Measurements from ENCODE around the gene NKTR. TPM values are rescaled to one million over a fixed set of nuclear protein-coding genes. Genes with fewer than 3 reads are reported as not detected.
A peak's percentile ranks its signal among the peaks of the same experiment; 100 is the strongest.

NKTR gene
- total RNA-seq, 1 donor: 80.3 TPM

DNA sequence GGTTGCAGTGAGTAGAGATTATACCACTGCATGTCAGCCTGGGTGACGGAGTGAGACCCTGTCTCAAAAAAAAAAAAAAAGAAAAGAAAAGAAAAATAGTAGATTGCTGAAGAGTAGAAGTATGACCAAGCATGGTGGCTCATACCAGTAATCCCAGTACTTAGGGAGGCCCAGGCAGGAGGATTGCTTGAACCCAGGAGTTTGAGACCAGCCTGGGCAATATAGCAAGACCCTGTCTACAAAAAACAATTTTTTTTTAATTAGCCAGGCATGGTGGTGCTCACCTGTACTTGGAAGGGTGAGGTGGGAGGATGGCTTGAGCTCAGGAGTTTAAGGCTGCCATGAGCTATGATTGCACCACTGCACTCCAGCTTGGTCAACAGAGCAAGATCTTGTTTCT is 2.5 kb downstream of the NKTR start:
- Histone ChIP-seq H3K4me1 (ENCODE audit: insufficient read depth, low read length) (peaks cover 10% of the 10 kb centered on the region), H3K4me2 (ENCODE audit: insufficient read depth, low read length) (no peak overlapping the region), H3K27me3 (ENCODE audit: insufficient read depth, low read length) (no peaks in the 10 kb centered on the region), H3K9me3 (ENCODE audit: low read depth, low read length) (no peaks in the 10 kb centered on the region), H3K79me2 (ENCODE audit: insufficient read depth, low read length) (peaks cover 72% of the 10 kb centered on the region), H4K20me1 (ENCODE audit: insufficient read depth, low read length) (peaks cover 35% of the 10 kb centered on the region), H3K4me3 (ENCODE audit: insufficient read depth, low read length) (no peak overlapping the region), H3K36me3 (ENCODE audit: insufficient read depth, low read length) (peaks cover 5% of the 10 kb centered on the region), H2AFZ (ENCODE audit: low read length) (no peak overlapping the region), H3K27ac (ENCODE audit: low read depth, low read length) (no peak overlapping the region)
- TF ChIP-seq, protein P1, sequence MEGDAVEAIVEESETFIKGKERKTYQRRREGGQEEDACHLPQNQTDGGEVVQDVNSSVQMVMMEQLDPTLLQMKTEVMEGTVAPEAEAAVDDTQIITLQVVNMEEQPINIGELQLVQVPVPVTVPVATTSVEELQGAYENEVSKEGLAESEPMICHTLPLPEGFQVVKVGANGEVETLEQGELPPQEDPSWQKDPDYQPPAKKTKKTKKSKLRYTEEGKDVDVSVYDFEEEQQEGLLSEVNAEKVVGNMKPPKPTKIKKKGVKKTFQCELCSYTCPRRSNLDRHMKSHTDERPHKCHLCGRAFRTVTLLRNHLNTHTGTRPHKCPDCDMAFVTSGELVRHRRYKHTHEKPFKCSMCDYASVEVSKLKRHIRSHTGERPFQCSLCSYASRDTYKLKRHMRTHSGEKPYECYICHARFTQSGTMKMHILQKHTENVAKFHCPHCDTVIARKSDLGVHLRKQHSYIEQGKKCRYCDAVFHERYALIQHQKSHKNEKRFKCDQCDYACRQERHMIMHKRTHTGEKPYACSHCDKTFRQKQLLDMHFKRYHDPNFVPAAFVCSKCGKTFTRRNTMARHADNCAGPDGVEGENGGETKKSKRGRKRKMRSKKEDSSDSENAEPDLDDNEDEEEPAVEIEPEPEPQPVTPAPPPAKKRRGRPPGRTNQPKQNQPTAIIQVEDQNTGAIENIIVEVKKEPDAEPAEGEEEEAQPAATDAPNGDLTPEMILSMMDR (IDR thresholded peaks at IDR 0.05; ENCODE audit: extremely low read depth, low read depth, low read length): no peak
- DNase-seq (ENCODE audit: insufficient read length, low spot score, missing footprints): no peak

GRCh38 chr3:42605546-42606173 is 5.2 kb downstream of the NKTR start:
- H3K9me3 ChIP-seq (ENCODE audit: low read depth, low read length): no peaks in the 10 kb centered on the region
- peaks cover 41% of the 10 kb centered on the region for H4K20me1 ChIP-seq (ENCODE audit: insufficient read depth, low read length)
- H3K4me3 ChIP-seq (ENCODE audit: insufficient read depth, low read length): no peak overlapping the region
- H3K27me3 ChIP-seq (ENCODE audit: insufficient read depth, low read length): no peaks in the 10 kb centered on the region
- TF ChIP-seq, protein P1 (IDR thresholded peaks at IDR 0.05; ENCODE audit: extremely low read depth, low read depth, low read length): no peak
- H3K4me2 ChIP-seq (ENCODE audit: insufficient read depth, low read length): no peak overlapping the region
- no peak for DNase-seq (ENCODE audit: insufficient read length, low spot score, missing footprints)
- peaks cover 95% of the 10 kb centered on the region for H3K79me2 ChIP-seq (ENCODE audit: insufficient read depth, low read length)
- peaks cover 12% of the 10 kb centered on the region for H3K36me3 ChIP-seq (ENCODE audit: insufficient read depth, low read length)
- H3K4me1 ChIP-seq (ENCODE audit: insufficient read depth, low read length): peaks cover 10% of the 10 kb centered on the region
- no peak overlapping the region for H2AFZ ChIP-seq (ENCODE audit: low read length)
- no peak overlapping the region for H3K27ac ChIP-seq (ENCODE audit: low read depth, low read length)

- DNase-seq (ENCODE audit: insufficient read length, low spot score, missing footprints): no peak
- Histone ChIP-seq H3K4me1 (ENCODE audit: insufficient read depth, low read length) (no peaks in the 10 kb centered on the region), H3K36me3 (ENCODE audit: insufficient read depth, low read length) (peaks cover 12% of the 10 kb centered on the region), H3K4me3 (ENCODE audit: insufficient read depth, low read length) (no peak overlapping the region), H2AFZ (ENCODE audit: low read length) (no peak overlapping the region), H3K9me3 (ENCODE audit: low read depth, low read length) (no peaks in the 10 kb centered on the region), H3K79me2 (ENCODE audit: insufficient read depth, low read length) (peaks cover 99% of the 10 kb centered on the region), H3K4me2 (ENCODE audit: insufficient read depth, low read length) (no peak overlapping the region), H4K20me1 (ENCODE audit: insufficient read depth, low read length) (peaks cover 34% of the 10 kb centered on the region), H3K27ac (ENCODE audit: low read depth, low read length) (no peak overlapping the region), H3K27me3 (ENCODE audit: insufficient read depth, low read length) (no peaks in the 10 kb centered on the region)
- TF ChIP-seq, protein P1 (IDR thresholded peaks at IDR 0.05; ENCODE audit: extremely low read depth, low read depth, low read length): no peak
Observed at GRCh38 chr3:42608581-42608980, 8.1 kb downstream of the NKTR start.

- no peak for DNase-seq (ENCODE audit: insufficient read length, low spot score, missing footprints)
- Histone ChIP-seq H3K4me1 (ENCODE audit: insufficient read depth, low read length) (no peaks in the 10 kb centered on the region), H3K27me3 (ENCODE audit: insufficient read depth, low read length) (no peaks in the 10 kb centered on the region), H4K20me1 (ENCODE audit: insufficient read depth, low read length) (peaks cover 36% of the 10 kb centered on the region), H3K79me2 (ENCODE audit: insufficient read depth, low read length) (peaks cover 98% of the 10 kb centered on the region), H3K9me3 (ENCODE audit: low read depth, low read length) (no peaks in the 10 kb centered on the region), H3K4me3 (ENCODE audit: insufficient read depth, low read length) (no peak overlapping the region), H3K27ac (ENCODE audit: low read depth, low read length) (peak overlapping the region; percentile 22), H3K36me3 (ENCODE audit: insufficient read depth, low read length) (peaks cover 8% of the 10 kb centered on the region), H2AFZ (ENCODE audit: low read length) (no peak overlapping the region), H3K4me2 (ENCODE audit: insufficient read depth, low read length) (no peak overlapping the region)
- TF ChIP-seq, protein P1 (IDR thresholded peaks at IDR 0.05; ENCODE audit: extremely low read depth, low read depth, low read length): no peak
Observed at GRCh38 chr3:42610976-42611375, 10.5 kb downstream of the NKTR start.
